ENCODE results near the gene SPON1.
"Not testable (repeated sequence)": the region's sequence is repeated elsewhere in the genome, so short reads cannot be mapped to it uniquely, and the experiment has no call there.

SPON1 gene

DNA sequence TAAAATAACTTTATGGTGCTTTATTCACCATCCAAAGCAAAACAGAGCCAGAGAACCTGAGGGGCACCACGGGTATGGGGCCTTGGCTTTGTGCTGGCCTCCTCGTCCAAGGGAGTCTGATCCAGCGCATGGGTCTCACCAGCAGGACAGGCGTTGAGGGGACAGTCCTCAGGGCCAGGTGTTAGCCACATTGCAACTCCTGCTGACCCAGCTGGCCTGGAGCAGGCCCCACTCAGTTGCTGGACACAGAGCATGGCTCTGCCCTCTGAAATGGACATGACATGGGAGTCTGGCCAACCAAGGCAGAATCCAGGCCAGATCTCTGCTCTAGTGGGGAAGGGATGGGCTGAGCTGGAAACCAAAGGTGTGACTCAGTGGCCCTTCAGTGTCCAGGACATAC is 280.2 kb downstream of the SPON1 start:
- DNase-seq (ENCODE audit: low read depth, low spot score) = no peak

DNA sequence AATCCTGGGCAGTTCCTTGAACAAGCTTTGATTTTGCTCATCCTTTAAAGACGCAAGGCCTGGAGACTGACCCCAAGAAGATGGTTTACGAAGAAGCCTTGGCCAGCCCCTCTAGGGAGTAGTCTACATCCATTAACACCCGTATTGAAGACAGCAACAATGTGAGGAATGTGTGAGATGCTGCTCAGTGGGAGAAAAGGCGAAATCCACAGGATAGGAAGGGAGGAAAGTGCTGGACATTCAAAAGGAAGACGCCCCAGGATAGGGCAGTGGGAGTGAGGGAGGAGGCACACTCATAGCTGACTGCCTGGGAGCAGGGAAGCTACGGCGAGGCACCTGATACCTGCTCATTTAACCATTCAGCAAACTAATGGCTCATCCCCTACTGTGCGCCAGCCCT is 282.4 kb downstream of the SPON1 start:
- DNase-seq (ENCODE audit: low read depth, low spot score) = no peak

DNA sequence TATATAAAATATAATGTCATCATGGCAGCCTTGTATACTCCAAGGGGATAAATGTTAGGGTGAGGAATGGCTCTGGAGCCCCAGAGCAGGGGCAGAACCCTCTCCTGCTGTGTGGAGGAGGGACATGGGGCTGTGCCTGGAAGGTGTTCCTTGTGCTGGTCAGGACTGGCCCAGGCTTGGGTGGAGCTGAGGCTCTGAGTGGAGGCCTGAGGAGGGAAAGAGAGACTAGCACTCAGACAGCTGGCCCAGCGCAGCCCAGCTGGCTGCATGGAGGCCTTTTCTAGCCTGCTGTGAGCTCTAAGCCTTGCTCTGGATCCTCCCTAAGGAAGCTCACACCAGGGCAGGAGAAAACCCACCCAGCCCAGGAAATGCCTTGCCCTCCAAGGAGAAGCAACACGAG is 282.9 kb downstream of the SPON1 start:
- no peak for DNase-seq (ENCODE audit: low read depth, low spot score)

DNA sequence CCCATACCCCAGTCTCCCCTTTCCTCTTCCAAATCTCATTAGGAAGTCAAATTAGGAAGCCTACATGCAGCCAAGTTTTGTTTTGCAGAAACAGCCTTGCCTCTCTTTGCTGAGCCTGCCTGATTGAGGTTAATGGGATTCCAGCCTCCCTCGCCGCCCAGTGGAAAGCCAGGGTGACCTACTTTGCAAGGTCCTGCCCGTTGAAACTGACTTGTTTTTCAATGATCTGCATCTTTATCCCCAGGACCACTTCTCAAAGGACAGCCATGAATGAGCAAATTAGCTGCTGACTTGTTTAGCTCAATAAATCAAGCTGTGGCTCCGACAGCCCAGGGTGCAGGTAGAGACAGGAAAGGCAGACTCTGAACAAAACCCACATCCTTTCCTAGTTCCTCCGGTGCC is 286.1 kb downstream of the SPON1 start:
- no peak for DNase-seq (ENCODE audit: low read depth, low spot score)

DNA sequence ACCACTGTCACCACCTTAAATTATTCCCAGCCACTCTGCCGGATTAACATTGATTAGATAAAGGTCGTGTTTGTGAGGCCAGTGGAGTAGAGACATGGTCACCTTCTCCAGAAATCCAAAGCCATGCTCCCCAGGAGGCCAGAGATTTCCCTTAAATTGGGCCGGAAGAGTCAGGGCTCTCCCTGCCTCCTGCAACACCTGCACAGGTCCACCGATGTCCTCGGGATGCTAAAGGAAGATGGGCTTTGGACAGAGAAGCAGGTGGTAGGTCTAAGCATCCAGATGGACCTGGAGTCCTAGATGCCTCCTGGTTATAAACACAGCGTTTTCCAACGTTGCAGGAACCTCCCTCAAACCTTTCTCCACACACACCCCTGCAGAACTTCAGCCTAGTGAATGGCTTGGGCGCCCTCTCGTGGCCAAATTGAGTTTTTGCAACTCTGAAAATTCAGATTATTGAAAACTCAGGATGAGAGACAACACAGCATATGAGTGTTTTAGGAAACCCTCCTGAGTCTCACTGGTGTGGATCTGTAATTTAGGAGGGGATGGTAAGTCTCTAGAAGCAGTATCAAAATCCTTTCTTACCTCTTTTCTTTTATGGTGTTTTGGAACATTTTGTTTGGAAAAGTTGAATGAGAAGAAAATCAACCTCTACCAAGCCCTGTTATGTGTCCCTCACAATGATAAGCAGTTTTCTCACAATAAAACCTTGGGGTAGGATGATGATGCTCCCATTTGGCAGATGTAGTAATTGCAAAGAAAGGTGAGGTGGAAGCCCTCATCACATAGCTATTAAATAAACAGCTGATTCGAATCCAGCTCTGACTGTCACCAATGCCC is 286.8 kb downstream of the SPON1 start:
- peak; percentile 17 for DNase-seq (ENCODE audit: low read depth, low spot score)

DNA sequence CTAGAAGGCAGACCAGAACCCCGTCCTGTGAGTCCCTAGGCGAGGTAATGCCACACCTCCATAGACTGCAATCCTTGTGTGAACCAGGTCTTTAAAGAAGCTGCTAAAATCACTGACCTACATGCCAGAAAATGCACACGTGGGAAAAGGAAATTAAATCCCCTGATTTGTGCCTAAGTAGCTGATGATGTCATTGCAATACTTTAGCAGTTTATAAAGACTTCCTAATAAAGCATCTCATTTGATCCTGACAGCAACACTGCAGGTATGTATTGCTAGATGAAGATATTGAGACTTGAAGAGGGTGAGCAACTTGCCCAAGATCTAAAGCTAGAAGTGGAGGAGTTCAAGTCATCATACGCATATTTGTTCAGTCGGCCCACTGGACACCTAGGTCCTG is 289.2 kb downstream of the SPON1 start:
- no peak for DNase-seq (ENCODE audit: low read depth, low spot score)

DNA sequence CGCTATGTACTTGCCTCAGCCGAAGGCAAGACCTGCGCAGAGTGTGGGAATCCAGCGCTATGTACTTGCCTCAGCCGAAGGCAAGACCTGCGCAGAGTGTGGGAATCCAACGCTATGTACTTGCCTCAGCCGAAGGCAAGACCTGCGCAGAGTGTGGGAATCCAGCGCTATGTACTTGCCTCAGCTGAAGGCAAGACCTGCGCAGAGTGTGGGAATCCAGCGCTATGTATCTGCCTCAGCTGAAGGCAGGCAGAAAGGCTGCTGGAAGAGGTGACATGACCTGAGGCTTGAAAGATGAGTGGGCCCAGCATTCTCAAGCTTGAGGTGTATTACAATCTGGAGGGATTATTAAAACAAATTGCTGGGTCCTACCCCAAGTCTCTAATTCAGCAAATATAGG is 290.0 kb downstream of the SPON1 start:
- not testable (repeated sequence) for DNase-seq (ENCODE audit: low read depth, low spot score)

DNA sequence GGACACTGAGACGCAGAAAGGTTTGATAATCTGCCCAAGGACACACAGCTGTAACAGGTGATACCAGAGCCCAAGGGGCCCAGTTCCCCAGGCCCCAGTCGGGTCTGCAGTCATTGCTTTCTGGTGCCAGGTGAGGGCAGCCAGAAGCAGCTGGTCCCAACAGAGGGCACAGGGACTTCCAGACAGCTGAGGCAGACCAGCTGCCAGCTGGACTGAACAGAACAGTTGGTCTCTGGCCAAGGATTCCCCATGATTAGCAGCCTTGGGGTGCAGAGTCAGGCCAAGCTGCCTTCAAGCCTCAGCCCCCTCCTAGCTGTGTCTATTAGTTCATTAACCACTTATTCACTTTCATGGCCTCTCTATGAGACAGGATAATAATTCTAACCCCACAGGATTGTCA is 290.9 kb downstream of the SPON1 start:
- no peak for DNase-seq (ENCODE audit: low read depth, low spot score)

DNA sequence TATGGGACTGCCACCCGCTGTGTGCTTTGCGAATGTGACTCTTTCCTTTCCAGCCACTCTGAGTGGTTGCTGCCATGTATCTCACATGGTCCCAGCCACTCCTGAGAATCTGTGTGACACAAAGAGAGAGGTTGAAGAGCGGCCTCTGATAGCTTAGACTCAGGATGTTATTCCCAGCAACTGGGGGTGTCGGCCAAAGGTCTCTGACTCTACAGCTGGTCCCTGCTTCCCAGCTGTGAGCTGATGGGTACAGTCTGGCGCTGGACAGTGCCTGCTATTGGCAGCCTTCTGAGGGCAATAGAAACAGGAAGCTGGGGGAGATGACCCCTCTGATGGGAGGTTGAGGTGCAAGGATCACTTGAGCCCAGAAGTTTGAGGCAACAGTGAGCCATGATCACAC is 291.3 kb downstream of the SPON1 start:
- no peak for DNase-seq (ENCODE audit: low read depth, low spot score)

DNA sequence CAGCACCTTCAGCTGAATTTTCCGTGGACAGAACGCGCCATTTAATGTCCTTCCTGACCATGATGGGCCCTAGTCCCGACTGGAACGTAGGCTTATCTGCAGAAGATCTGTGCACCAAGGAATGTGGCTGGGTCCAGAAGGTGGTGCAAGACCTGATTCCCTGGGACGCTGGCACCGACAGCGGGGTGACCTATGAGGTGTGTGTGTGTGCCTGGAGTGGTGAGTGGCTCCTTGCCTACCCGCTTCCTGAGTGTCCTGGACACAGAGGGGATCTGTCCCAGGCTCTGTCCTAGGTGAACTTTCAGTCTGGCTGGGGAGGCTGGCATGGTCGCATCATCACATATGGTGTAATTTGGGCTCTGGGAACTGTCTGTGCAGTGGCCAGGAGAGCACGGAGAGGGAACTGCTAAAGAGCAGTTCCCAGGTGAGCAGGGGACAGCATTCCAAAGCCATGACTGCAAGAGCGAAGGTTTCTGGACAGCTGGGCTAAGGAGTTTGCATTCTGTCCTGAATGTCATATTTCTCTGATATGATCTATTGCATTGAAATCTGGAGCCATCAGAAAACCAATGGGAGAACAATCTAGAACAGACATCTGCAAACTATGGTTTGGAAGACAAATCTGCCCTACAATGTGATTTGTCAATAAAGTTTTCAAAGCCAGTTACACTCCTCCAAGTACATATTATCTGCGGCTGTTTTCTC is 292.2 kb downstream of the SPON1 start:
- DNase-seq (ENCODE audit: low read depth, low spot score) = no peak

DNA sequence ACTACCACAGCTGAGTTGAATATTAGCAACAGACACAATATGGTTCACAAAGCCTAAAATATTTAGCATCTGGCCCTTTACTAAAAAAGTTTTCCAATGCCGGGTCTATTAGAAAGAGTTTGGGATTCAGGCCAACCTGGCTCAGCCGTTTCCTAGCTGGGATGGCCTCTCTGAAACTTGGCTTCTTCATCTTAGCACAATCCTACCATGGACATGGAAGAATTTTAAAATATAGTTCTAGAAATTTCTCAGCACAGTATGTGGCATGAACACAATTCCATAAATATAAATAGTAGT is 292.7 kb downstream of the SPON1 start:
- no peak for DNase-seq (ENCODE audit: low read depth, low spot score)

DNA sequence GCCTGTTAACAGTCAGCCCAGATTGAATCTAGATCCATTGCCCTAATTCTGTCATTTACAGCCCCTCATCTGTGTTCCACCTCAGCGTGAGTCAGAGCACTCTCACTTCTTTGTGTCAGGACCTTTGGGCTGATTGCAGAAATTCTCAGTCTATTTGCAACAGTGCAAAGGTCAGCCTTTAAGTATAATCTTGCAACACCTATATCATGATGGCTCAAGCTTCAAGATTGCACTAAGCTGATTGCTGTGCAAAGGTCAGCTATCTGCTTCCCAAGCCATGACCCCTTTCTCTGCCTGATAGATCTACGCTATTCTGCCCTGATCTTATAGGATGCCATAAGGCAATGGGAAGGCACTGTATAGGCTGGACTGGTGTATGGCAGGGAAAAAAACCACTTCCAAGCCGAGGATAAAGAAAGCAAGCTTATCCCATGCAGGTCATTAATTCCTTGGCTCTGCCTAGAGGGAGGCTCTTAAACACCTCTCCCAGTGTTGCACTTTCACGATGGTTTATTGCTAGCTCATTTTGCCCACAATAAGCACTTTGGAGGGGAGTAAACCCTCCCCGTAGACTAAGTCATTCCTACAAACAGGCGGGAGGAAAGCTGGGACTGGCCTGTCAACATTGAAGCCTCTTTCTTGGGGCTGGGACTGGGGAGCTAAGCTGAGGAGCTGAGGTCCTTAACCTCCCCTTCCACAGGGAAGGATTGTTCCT is 295.9 kb downstream of the SPON1 start:
- DNase-seq (ENCODE audit: low read depth, low spot score) = no peak

DNA sequence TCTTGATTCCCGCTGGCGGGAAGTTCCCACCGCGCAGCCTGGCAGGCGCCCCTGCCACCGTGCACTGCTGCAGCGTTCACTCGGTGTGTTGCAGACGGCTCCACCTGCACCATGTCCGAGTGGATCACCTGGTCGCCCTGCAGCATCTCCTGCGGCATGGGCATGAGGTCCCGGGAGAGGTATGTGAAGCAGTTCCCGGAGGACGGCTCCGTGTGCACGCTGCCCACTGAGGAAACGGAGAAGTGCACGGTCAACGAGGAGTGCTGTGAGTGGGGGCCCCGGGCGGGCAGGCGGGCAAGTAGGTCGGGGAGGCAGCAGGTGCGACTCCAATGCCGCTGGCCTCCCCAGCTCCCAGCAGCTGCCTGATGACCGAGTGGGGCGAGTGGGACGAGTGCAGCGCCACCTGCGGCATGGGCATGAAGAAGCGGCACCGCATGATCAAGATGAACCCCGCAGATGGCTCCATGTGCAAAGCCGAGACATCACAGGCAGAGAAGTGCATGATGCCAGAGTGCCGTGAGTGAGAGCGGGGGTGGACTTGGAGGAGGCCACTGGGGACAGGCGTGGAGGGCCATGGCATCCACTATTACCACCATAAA is 296.8 kb downstream of the SPON1 start:
- DNase-seq (ENCODE audit: low read depth, low spot score) = no peak

DNA sequence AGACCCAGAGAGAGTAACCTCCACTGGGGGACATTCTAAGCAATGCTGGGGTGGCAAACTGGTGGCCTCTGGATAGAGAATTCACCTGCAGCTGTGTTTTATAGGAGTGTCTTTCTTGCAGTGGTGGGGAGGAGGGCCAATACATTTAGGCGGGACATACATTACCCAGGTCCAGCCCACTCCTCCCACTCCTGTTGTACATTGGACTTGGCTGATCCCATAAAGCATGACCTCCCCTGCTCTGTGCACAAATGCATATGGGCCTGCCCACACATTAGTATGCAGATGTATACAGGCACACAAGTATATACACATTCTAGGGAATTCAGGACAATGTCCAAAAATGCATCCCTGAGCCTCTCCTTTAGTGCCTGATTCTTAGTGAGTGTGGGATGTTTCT is 297.4 kb downstream of the SPON1 start:
- DNase-seq (ENCODE audit: low read depth, low spot score) = no peak

DNA sequence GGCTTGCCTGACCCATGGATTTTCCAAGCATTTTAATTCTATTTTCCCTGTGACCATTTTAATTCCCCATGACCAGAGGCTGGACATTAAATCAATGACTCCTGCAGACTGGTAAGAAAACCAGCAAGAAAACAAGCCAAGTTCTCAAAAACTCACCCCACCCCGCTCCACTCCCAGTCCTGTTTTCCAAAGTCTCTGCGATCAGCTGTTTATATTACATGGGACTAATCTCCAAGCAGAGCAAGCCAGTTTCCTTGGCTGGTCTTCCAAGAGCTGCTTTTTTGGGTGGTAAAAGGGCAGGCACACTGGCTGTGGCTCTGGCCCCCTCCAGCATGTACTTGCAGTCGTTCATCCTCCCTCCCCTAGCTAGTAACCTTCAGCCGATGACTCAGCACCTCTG is 298.5 kb downstream of the SPON1 start:
- DNase-seq (ENCODE audit: low read depth, low spot score) = no peak

DNA sequence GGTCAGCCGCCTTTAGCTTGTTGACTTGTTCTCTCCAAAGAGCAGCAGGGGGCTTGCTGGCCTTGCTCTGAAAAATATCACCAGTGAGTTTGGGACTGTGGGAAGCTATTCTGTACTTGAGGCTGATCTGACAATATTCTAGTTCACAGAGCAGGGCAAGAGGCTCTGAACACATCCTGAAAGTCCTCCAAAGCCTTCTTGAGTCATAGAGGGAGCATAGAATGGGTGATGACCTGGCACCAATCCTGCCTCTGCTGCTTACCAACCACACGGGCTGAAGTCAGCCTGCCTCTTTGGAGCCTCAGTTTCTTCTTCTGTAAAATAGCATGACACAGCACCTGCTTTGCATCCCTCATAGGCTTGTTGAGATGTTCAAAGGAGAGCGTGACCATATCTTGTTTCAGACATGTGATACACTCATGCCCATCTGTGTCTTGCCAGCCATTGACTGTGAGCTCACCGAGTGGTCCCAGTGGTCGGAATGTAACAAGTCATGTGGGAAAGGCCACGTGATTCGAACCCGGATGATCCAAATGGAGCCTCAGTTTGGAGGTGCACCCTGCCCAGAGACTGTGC is 299.8 kb downstream of the SPON1 start:
- DNase-seq (ENCODE audit: low read depth, low spot score) = no peak

DNA sequence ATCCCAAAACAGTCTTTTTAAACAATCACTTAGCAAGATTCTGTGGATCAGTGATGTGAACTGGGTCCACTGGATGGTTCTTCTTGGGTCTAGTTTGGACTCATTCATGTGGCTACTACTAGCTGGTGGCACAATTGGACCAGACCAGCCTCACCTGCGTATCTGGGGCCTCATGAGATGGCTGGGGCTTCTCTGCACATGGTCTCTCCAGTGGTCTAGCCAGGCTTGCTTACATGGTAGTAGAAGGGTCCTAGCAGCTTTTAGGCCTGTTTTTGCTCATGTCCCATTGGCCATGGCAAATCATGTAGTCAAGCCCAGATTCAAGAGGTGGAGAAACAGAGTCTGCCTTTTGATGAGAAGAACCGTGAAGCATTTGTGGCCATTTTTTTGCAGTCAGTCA is 302.4 kb downstream of the SPON1 start:
- DNase-seq (ENCODE audit: low read depth, low spot score) = no peak

DNA sequence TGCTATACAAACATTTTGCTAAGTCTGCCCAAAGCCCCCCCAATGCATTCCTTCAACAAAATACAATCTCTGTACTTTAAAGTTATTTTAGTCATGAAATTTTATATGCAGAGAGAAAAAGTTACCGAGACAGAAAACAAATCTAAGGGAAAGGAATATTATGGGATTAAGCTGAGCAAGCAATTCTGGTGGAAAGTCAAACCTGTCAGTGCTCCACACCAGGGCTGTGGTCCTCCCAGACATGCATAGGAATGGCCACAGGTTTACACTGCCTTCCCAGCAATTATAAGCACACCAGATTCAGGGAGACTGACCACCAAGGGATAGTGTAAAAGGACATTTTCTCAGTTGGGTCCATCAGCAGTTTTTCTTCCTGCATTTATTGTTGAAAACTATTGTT is 304.1 kb downstream of the SPON1 start:
- no peak for DNase-seq (ENCODE audit: low read depth, low spot score)

DNA sequence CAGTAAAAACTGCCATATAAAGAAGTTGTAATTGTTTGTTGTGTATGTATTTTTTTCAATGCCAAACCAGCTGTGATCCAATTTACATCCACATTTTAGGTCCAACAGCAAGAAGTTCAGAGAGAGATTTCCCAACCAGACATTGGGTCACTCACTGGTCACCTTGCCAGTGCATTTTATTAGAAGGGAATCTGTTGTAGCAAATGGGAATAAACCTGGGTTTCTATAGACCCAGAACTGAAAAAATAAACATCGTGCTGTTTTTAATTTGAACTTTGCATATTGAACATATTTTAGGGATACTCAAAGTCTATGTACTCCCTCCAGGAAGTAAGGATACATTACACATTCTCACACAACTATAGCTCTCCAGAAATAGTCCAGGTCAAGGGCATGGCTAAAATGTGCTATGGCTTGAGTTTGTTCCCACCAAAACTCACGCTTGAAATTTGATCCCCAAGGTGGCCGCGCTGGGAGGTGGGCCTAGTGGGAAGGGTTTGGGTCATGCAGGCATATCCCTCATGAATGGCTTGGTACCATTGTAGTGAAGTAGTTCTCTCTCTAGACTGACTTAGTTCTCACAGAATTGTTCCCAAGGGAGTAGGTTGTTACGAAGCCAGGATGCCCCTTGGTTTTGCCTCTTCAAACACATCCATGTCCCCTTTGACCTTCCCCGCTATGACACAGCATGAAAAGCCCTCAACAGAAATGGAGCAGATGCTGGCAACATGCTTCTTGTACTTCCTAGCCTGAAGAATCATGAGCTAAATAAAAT is 305.5 kb downstream of the SPON1 start:
- DNase-seq (ENCODE audit: low read depth, low spot score) = peak; percentile 95

DNA sequence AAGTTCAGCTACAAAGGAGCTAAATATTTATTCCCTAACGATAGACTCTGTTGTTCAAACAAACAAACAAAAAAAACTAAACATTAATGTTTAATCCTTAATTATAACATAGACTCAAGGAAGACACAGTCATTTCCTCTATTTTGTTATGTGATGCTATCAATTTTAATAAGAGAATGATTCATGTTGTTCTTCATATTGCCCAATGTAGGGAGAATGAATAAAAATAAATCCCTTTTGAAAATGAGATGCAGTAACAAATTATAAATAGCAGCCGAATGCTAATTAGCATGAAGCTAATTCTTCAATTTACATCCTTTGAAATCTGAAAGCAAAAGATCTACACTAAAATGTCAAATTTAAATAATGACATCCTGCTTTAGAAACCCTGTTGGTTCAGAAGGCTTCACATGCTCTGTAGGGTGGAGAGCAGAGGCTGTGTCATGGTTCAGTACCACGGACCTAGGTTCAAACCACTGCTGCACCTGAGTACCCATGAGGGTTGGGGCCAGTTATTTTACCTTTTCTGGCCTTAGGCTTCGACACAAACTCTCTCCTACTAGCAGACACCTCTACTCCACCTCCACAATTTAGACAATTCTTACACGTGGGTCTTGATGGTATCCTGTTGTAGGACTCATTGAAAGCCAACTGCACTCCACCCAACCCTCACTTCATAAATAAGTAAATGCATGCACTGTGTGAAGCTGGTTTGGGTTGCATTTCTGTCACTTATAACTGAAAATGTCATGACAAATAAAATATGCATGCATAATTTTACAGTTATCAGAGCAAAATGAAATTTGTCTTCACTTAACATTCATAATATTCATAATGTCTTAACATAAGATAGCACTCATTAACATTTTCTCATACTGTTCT is 307.4 kb downstream of the SPON1 start:
- DNase-seq (ENCODE audit: low read depth, low spot score) = no peak

All from smooth muscle cell of the brain vasculature (primary cell).